NB4 (cell line): ENCODE data around the gene RFTN1.

Experiments
- MYC ChIP-seq: IDR thresholded peaks from 2 replicates; pipeline ENCODE4 v1.6.1; 2011; ENCODE audit warnings: low read depth, low read length
- POLR2A ChIP-seq: IDR thresholded peaks from 2 replicates; pipeline ENCODE4 v1.6.1; 2011; ENCODE audit warnings: mild to moderate bottlenecking; ENCODE audit not compliant: insufficient read length; ENCODE audit errors: extremely low read depth
- TF ChIP-seq, protein P1 (sequence below): IDR thresholded peaks from one replicate; pipeline ENCODE4 v1.5.1; 2012; ENCODE audit warnings: low read depth, low read length
- TF ChIP-seq, protein P2 (sequence below): IDR thresholded peaks from 2 replicates; pipeline ENCODE4 v1.6.1; 2011; ENCODE audit warnings: low read depth, low read length

- TF ChIP-seq, protein P1, sequence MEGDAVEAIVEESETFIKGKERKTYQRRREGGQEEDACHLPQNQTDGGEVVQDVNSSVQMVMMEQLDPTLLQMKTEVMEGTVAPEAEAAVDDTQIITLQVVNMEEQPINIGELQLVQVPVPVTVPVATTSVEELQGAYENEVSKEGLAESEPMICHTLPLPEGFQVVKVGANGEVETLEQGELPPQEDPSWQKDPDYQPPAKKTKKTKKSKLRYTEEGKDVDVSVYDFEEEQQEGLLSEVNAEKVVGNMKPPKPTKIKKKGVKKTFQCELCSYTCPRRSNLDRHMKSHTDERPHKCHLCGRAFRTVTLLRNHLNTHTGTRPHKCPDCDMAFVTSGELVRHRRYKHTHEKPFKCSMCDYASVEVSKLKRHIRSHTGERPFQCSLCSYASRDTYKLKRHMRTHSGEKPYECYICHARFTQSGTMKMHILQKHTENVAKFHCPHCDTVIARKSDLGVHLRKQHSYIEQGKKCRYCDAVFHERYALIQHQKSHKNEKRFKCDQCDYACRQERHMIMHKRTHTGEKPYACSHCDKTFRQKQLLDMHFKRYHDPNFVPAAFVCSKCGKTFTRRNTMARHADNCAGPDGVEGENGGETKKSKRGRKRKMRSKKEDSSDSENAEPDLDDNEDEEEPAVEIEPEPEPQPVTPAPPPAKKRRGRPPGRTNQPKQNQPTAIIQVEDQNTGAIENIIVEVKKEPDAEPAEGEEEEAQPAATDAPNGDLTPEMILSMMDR = no peak
- TF ChIP-seq, protein P2, sequence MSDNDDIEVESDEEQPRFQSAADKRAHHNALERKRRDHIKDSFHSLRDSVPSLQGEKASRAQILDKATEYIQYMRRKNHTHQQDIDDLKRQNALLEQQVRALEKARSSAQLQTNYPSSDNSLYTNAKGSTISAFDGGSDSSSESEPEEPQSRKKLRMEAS = no peak
- TF ChIP-seq POLR2A (no peak), MYC (no peak)
Observed at GRCh38 chr3:16332904-16333426, 180.5 kb downstream of the RFTN1 start.
